ENCODE measurements around the gene RASGRP2. TPM values are rescaled to one million over a fixed set of nuclear protein-coding genes. Genes with fewer than 3 reads are reported as not detected.

The RASGRP2 gene
- total RNA-seq, 3 donors from 2014 or later: 10.0 to 12.5 (median 11.5) TPM

DNA sequence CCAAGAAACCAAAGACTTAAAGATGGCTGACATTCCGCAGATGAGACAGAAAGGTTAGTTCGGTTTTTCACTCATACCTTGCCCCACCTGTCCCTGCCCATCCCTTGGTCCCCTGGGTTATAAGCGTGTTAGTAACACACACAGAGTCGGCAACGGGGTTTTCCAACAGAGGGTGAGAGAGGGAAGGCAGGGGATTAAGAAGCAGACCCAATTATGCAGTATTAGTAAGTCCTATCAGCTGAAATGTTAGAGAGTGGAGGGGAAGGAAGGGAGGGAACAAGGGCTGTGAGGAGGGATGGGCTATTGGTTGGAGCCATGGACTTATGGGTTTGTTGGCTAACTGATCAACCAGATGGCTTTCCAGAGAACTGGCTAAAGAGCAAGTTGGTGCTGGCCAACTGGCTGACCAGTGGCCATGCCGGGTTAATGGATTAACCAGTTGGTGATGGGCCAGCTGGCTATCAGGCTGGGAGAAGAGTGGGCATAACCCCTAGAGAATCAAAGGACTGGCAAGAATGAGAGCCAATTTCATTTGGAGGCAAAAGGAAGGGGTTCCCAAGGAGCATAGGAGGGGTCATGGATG, 66.4 kb downstream of the RASGRP2 start:
- no peak for TF ChIP-seq POLR2A (IDR thresholded peaks at IDR 0.05)
- TF ChIP-seq POLR2AphosphoS5 (IDR thresholded peaks at IDR 0.05): no peak
- TF ChIP-seq, protein P1, sequence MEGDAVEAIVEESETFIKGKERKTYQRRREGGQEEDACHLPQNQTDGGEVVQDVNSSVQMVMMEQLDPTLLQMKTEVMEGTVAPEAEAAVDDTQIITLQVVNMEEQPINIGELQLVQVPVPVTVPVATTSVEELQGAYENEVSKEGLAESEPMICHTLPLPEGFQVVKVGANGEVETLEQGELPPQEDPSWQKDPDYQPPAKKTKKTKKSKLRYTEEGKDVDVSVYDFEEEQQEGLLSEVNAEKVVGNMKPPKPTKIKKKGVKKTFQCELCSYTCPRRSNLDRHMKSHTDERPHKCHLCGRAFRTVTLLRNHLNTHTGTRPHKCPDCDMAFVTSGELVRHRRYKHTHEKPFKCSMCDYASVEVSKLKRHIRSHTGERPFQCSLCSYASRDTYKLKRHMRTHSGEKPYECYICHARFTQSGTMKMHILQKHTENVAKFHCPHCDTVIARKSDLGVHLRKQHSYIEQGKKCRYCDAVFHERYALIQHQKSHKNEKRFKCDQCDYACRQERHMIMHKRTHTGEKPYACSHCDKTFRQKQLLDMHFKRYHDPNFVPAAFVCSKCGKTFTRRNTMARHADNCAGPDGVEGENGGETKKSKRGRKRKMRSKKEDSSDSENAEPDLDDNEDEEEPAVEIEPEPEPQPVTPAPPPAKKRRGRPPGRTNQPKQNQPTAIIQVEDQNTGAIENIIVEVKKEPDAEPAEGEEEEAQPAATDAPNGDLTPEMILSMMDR (IDR thresholded peaks at IDR 0.05): no peak
- H3K4me1 ChIP-seq: no peaks in the 10 kb centered on the region
- H3K27me3 ChIP-seq: no peaks in the 10 kb centered on the region
- no peak overlapping the region for H3K27ac ChIP-seq
- DNase-seq (ENCODE audit: low spot score in 2 of 2): no peak
- no peaks in the 10 kb centered on the region for H3K9me3 ChIP-seq
- H3K4me3 ChIP-seq: no peak overlapping the region
- intact Hi-C loops (cut with DNase I; ENCODE audit: low total_unique reads): no loop called here
- H3K36me3 ChIP-seq: no peaks in the 10 kb centered on the region

Other genes starting within 250 kb of the RASGRP2 start
- not detected for gene SLC22A11, start 188.2 kb downstream of the RASGRP2 start, total RNA-seq
- gene SLC22A12, start 152.9 kb downstream of the RASGRP2 start, total RNA-seq: not detected
- 1 to 10 TPM; 1.8 to 4.3 (median 3.5) TPM for gene NRXN2, start 20.9 kb downstream of the RASGRP2 start, total RNA-seq
- 1 to 10 TPM; 1.3 to 4.5 (median 3.4) TPM for gene PYGM, start 15.8 kb upstream of the RASGRP2 start, total RNA-seq
- 100 to 1,000 TPM; 264 to 293 (median 277) TPM for gene SF1, start 34.4 kb upstream of the RASGRP2 start, total RNA-seq
- 10 to 100 TPM in 2 of 3 donors, 1 to 10 TPM in 1; 7.7 to 16.1 (median 14.0) TPM for gene MAP4K2, start 59.1 kb upstream of the RASGRP2 start, total RNA-seq
- gene MEN1, start 66.4 kb upstream of the RASGRP2 start, total RNA-seq: 10 to 100 TPM; 11.4 to 19.0 (median 14.8) TPM
- gene CDC42BPG, start 100.5 kb upstream of the RASGRP2 start, total RNA-seq: 10 to 100 TPM in 1 of 3 donors, 1 to 10 TPM in 1, not detected in 1; 5.9 to 14.9 TPM
- gene EHD1, start 134.5 kb upstream of the RASGRP2 start, total RNA-seq: 10 to 100 TPM; 26.9 to 45.4 (median 31.2) TPM
- gene ATG2A, start 173.1 kb upstream of the RASGRP2 start, total RNA-seq: 10 to 100 TPM; 20.0 to 22.1 (median 21.2) TPM
- gene PPP2R5B, start 180.5 kb upstream of the RASGRP2 start, total RNA-seq: 10 to 100 TPM; 12.8 to 14.0 (median 13.8) TPM
- gene GPHA2, start 191.8 kb upstream of the RASGRP2 start, total RNA-seq: not detected
- gene MAJIN, start 228.0 kb upstream of the RASGRP2 start, total RNA-seq: not detected